Measurements from ENCODE around the gene APOO.

The APOO gene

DNA sequence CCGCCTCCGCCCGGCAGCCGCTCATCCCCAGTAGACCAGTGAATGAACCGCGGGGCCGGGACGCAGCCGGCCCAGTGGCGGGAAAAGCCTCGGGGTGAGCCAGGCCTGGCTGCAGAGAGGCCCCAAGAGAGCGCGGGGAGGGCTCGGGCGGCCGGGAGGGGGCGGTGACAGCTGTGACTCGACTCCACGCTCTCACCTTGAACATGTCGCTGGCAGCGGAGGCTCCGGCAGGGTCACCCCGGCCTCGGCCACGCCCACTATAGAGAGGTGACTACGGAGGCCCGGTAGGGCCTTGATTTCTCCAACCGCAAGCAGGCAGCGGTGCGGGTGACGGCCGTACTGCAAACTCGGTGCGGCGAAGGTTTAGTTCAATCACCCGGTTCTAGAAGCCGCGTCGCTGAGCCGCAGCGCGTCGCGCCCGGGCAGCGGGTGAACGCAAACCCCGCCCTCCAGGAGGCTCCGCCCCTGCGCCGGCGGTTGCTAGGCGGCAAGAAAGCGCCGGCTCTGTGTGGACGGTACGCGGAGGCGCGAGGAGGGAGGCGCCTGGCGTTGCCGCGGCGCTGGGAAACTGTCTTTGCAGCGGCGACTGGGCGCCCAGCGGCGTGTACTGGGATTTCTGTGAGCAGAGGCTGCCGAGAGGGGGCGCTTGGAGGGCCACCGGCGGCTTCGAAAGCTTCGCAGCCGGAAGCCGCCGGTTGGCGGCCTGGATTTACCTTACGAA, at the start of gene APOO, which contains the start of gene CXorf58:
Gene APOO, minus strand, starts transcription at position 441 of the 721 bp plus-strand sequence. Its CDS starts 236 bp downstream, at position 205.
Gene CXorf58, plus strand, starts transcription at position 509 of the 721 bp plus-strand sequence. CDS start 2,297 bp downstream, outside the sequence.
- DNase-seq = peak; percentile 93 to 94

DNA sequence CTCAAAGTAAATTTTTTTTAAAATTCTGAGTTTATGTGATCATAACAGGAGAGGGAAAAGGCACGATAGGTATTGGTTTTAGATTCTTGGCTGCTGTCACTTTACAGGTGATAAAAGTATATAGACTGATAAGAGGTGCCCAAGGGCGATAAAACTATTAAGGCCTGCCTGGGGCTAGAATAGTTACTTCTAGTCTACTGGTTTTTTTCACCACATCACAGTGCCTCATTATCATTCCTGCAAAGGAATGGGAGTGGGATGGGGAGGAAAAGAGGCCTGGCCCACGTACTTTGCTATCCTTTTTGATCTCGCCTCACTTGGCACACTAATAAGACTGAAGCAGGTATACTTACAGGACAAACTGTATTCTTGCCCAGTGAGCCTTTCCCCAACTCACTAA, 46.7 kb upstream of the APOO start:
- DNase-seq = no peak

DNA sequence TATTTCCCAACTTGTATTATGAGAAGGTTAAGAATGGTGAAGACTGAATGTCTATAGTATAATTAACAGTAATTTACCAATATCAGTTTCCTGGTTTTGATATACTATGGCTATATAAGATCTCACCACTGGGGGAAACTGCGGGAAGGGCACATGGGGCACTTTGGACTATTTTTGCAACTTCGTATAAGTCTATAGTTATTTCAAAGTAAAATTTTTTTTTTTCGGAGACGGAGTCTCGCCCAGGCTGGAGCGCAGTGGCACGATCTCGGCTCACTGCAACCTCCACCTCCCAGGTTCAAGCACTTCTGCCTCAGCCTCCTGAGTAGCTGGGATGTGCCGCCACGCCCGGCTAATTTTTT, 46.2 kb upstream of the APOO start:
- DNase-seq = peak in 1 of 2 donors; percentile 27

DNA sequence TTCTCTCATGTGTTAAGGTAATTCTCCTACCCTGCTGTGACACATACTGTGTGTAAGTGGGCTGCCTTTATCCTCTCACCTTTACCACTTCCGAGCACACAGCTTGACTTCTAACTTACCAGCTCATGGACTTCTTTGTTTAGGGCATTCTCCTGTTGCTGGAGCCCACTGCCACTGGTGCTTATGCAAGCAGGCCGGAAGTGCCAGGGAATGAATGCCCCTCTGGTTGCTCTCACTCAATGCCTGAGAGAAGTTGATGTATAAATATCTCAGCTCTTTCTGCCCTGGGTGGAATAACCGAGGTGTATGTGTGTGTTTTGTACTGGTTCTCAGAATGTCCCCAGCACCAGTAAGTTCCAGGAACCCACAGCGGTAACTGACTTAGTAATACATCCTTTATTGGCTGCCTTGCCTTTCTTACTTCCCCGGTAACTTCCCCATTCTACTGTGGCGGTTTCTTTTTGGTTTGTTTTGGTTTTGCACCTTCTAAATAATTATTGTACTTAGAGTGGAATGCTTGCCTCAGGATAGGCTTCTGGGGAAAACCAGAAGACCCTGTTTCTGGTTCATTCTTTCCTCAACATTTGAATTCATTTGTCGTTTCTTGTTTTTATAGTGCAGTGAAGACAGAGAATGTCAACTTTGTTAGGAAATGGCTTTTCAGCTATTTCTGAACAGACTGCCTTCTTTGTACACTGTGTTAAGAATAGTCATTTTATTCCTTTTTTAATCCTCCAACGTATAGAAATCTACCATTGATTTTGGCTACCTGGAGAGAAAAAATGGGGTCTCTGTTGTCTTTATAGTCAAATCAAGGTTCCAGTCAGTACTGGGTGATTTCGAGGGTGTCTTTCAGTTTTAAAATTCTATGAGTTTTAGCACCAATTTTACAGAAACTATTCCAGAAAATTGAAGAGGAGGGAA, 45.5 kb upstream of the APOO start:
- DNase-seq = peak; percentile 18 to 41

DNA sequence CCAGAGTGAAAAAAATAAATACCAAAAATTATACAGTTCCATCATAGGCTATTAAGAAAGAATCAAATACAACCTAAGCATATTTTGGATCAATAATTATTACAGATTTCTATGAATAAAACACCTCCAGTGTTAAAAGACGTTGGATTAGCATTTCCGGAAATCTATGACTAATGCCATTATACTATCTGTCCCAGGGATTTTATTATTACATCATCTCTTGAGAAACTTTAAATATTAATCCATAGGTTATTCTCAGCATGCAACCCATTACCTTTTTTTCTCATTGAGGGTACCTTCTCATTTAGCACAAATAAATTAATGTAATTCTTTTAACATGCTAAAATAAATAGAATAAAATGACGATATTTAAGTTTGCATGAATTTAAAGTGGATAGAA, 44.7 kb upstream of the APOO start:
- DNase-seq = no peak

DNA sequence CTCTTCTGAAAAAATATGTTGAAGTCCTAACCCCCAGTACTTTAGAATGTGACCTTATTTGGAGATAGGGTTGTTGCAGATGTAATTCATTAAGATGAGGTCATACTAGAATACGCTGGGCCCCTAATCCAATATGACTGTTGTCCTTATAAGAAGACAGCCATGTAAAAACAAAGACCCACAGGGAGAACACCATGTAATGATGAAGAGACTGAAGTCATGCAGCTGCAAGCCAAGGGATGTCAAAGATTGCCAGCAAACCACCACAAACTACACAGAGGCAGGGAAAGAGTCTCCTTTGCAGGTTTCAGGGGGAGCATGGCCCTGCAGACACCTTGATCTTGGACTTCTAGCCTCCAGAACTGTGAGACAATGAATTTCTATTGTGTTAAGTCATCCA, 37.5 kb upstream of the APOO start:
- no peak for DNase-seq

DNA sequence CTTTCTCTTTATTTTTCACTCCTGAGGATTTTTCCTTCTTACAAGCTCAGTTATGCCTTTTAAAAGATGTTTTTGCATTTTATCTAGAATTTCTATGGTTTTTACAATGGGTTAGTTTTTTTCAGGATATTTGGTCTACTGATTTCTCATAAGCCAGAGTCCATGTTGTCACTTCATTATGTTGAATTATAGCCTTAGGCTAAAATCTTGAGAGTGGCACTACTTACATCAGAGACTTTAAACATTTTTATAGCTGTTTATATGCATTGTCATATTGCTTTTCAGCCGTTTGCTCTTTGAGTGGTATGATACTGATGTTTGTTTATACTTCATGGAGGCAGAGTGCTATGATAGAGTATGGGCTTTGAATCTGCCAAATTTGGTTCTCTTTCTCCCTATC, 36.5 kb upstream of the APOO start:
- no peak for DNase-seq

DNA sequence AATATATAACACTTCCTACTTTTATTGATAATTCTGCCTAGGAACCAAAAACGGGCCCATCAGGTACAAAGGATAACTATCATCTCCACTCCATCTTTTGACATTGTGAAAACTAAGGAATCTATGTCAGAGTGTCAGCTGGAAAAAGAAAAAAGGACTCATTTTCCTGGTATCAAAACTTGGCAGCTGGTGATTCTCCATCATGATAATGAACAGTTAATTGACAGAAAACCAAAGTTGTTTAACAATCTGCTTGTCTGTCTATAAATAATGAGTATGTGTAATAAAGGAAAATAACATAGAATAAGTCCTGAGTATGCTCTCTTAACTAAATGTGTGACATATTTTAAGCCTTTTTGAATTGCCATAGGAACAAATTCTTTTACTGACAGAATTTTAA, 31.5 kb upstream of the APOO start:
- DNase-seq = no peak

DNA sequence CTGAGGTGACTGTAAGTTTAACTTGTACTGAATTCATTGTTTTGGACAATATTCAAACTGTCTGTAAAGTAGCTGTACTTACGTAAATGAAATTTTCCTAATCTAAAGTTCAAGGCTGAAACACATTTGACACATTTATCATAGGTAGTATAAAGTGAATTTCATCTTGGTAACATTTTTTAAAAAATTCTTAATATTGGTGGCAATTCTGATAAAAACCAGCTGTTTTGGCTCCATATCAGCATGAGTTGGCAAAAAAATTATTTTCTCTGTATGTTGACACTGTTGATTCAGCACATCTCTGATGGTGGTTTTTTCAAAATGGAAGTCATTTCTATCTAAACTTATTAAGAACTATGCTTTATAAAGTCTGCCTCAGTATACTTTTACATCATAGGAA, 31.0 kb upstream of the APOO start:
- no peak for DNase-seq

DNA sequence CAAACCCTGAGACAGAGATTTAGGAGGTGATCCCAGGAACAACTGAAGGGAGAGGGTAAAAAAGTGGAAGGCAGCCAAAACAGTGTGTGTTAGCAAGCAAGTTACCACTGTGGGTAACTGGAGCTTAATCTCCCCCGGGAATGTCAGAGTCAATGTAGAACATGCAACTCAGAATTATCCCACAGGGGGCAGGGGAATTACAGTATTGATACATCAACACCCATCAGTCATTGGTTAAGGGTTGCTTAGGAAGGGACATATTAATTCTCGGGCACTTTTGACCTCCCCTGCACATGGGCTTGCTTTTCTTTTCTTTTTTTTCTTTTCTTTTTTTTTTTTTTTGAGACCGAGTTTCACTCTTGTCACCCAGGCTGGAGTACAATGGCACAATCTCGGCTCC, 29.4 kb upstream of the APOO start:
- no peak for DNase-seq

DNA sequence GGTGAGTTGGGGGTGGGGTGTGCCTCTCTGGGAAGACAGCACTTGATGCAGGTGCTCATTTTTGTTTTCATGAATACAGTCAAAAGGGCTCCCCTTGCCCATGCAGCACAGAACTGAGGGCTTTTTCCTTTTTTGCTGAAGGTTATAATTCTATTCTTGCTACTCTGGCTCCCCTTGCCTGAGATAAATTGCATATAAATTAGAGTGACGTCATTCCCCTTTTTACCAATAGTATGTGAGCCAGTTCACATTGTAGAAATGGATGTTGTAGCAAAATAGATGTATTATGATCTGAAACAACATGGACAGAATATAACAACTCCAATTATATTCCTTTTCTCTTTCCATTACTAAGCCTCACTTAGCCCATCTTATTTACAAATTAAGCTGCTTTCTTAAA, 28.4 kb upstream of the APOO start:
- no peak for DNase-seq

DNA sequence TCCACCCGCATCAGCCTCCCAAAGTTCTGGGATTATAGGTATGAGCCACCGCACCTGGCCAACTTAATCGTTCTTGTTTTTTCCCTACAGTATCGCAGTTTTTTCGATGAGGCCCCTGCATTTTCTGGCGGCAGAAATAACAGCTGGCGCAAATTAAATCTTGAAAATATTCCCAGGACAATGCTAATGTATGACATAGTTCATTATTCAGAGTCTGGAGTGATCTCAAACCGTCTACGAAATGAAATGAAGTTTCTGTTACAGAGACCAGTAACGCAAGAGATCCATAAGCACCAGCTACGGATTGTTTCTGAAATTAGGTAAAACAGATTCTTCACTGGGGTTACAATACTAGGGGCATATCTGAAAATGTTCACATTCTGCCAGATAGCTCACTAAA, 27.4 kb upstream of the APOO start:
- DNase-seq = no peak

DNA sequence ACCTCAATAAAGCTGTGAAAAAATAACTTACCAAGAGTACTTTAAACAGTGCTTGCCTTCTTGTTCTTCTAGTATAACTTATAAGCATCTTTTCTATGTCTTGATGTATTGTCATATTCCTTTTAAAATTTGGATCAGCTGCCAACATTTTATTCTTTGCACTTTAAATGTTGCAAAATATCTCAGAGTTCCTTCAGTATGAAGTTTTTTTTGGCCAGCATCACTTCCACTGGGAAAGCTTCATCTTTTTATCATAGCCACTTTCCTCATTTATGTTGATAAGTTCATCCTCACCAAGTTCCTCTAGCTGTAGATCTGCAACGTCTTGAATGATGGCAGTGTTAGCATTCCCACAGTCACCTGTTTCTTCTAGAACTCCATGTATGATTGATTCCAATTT, 24.3 kb upstream of the APOO start:
- no peak for DNase-seq

DNA sequence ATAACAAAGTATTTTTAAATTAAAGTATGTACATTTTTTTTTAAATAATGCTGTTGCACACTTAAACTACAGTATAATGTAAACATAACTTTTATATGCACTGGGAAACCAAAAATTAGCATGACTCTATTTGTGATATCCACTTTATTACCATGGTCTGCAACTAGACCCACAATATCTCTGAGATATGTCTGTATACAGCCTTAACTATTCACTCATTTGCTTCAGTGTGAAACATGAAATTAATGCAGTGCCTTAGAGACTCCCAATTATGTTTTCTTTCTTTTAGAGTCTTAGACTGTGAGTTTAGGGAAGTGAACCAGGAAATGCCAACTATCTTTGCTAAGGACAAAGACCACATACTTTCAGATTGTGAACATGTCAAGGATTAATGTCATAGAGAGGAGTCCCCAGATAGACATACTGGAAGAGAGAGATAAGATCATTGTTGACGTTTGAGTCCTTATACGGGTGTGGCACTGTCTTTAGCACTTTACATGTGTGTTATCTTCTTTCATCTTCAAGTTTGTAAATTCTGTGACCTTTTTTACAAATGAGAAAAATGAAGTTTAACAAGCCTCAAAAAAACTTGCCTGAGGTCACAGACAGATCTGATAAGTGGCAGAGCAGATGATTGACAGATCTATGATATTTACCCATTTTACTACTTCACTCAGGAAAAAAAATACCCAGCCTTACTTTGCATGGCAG, 23.3 kb upstream of the APOO start:
- DNase-seq = peak in 1 of 2 donors; percentile 32

DNA sequence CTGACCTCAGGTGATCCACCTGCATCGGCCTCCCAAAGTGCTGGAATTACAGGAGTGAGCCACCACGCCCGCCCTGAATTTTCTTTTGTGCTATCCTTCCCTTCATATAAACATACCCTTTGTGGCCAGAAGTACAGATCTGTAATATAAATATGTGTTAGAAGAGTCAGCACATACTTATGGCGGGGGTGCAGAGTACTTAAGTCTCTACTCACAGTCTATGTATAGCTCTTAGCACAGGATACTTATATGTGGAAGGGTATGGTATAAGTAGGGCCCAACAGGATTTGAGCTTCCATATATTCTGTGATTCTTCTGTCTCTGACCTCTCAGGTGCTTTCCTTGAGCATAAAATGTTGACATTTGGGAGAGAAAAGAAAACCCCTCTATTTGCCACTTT, 18.3 kb upstream of the APOO start:
- no peak for DNase-seq

DNA sequence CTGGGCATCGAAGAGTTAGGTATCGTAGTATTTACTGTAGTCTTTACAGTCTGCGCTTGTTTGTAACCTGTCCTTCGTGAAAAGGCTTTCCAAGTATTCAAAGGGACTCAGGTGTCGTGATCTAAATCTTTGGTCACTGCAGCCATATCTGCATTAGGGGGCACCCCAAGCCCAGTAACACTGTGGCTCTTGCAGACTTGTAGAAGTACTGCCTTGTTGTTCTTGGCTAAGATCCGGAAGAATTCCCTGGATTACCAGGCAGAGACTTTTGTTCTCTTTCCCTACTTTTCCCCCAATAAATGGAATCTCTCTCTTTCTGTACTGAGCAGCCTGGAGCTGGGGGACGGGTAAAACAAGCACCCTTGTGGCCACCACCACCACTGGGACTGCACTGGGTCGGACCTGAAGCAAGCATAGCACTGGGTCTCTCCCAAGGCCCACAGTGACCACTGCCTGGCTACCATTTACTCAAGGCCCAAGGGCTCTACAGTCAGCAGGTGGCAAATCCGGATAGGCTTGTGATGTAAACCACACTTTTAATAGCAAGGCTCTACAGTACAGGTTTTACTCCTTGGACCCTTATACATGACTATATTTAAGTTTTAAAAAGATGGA, 12.1 kb upstream of the APOO start:
- no peak for DNase-seq

DNA sequence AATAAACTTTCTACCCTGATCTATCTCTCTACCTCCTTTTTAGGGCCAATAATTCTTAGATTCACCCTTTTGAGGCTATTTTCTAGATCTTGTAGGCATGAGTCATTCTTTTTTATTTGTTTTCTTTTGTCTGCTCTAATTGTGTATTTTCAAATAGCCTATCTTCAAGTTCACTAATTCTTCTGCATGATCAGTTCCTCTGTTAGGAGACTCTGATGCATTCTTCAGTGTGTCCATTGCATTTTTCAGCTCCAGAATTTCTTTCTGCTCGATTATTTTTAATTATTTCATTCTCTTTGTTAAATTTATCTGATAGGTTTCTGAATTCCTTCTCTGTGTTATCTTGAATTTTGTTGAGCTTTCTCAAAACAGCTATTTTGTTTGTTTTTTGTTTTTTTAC, 11.4 kb upstream of the APOO start:
- no peak for DNase-seq

DNA sequence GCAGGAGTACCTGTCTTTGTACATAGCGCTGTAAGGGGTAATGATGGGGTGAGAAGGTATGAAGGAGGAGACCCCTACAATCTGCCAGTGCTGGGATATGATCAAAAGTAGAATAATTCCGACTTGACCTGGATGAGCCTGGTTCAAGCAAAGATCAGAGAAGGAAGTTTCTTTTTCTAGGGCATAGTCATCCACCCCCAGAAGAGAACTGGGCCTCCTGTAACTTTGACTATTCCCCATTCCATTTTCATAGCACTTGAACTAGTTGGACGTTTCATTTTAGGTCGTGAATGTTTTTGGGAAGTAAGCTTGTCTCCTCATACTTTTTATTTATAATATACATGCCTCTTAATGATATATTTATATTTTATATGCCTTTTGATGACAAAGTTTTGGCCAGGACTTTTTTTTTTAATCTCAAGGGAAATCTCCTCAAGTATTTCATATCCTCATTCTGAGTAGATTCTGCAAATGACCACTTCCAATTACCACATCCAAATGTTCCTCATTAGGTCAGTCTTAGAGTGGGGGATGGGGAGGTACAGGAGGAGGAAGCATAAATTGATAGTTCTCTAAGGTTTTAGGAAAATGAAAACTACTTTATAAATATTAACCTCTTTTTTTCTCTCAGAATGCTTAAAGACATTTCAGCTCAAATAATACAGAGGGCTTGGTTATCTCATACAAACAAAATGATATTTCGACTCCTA, 3.5 kb upstream of the APOO start:
- no peak for DNase-seq

DNA sequence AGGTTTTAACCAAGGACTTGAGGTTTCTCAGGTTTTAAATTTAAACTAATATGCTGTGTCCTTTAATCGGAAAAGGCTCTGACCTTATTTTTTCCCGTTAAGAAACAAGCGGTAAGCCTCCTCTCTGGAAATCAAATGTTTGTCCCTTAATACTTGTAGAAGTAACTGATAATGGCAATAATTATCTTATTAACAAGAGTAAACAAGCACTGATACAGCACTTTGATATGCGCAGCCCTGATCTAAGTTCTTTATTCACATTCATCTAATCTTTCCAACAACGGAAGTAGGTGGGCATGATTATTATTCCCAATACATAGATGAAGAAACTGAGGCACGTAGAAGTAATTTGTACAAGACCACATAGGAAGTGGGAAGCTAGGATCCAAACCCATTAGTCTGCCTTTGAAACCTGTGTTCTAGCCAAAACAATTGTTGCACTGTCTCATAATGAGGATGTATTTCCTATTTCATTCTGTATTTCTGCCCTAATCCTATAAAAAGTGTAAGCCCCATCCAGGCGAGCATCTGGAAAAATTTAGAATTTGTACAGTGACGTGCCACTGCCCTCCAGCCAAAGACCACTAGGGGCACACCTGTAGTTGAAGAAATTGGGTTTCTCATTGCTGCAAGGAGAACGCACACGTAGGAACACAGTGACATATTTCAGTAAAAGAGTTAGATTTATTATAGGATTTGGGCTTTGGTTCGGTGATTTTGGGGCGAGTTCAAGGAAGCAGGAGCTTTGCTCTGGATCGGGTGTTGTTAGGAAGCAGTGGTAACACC, 674 bp upstream of the APOO start:
- no peak for DNase-seq

DNA sequence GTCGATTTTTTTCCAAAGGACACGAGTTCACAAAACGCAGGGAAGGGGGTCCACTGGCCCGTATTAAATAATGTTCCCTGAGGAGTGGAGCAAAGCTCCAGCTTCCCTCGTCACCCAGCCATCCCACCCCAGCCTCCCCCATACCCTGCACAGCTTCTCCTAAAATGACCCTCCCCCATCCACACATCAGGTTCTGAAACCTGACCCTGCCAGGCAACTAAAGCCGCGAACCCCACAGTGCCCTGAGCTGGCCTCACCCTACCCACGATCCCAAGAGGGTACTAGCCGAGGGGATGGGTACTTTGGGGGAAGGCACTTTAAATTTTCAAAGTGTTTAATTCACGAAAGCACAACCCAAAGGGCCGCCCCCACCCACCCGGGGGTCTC, 634 bp downstream of the APOO start:
- no peak for DNase-seq

DNA sequence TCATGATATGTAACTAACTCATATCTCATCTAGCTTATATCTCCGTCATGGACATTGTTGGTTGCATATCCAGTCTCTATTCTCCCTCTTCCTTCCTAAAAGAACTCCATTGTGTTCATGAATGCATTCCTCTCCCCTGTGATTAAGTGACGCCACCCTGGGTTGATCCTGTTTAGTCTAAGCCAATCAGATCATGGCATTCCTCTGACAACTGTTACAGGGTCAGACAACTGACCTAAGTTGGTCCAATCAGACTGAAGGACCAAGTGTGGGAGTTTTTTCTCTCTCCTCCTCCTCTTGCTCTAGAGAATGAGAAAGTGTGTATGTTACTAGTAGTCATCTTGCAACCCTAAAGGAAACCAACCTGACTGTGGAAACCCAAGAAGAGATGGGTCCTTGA, 3.6 kb downstream of the APOO start:
- no peak for DNase-seq

DNA sequence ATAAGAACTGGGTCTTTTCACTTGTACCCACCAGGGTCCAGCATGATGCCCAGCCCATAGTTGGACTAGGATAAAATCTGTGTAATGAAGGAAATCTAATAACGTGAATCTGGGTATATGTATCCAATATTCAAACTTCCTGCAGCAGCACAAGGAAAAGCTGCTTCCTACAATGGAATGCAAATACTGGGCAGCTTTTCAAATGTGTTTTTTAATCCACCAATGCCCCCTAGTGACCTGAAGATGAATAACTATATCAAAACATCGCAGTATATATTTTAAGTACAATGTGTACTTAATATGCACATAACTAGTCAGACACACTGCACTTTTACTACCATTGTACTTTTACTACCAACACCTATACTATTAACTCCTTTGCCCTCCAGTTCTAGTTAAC, 5.3 kb downstream of the APOO start:
- peak in 1 of 2 donors; percentile 52 for DNase-seq

Measured in CD4-positive, alpha-beta T cell treated with Interleukin-1 beta for 1 hour (primary cell).